Fibroblast of skin of right quadriceps (primary cell): ENCODE data around the gene VPS37D.
A peak's percentile ranks its signal among the peaks of the same experiment; 100 is the strongest.
"Not testable (repeated sequence)": the region's sequence is repeated elsewhere in the genome, so short reads cannot be mapped to it uniquely, and the experiment has no call there.

Experiments
- DNase-seq: peaks from one replicate; pipeline ENCODE4 v3.0.0-alpha.2; 2013

The VPS37D gene

GRCh38 chr7:73646785-73647724, 20.6 kb upstream of the VPS37D start:
- no peak for DNase-seq

- DNase-seq, result no peak
Measured at GRCh38 chr7:73647725-73648592, 19.7 kb upstream of the VPS37D start.

GRCh38 chr7:73648593-73649332, 18.9 kb upstream of the VPS37D start:
- no peak for DNase-seq

GRCh38 chr7:73649576-73649975, 18.1 kb upstream of the VPS37D start:
- DNase-seq, result no peak

- DNase-seq, result no peak
Measured at GRCh38 chr7:73650524-73650923, 17.1 kb upstream of the VPS37D start.

- DNase-seq, result no peak
Measured at GRCh38 chr7:73652541-73652949, 15.1 kb upstream of the VPS37D start.

- DNase-seq, result not testable (repeated sequence)
Measured at GRCh38 chr7:73655309-73655708, 12.3 kb upstream of the VPS37D start.

- DNase-seq, result no peak
Measured at GRCh38 chr7:73659983-73660382, 7.6 kb upstream of the VPS37D start.

- not testable (repeated sequence) for DNase-seq
Measured at GRCh38 chr7:73660594-73660993, 7.0 kb upstream of the VPS37D start.

GRCh38 chr7:73663033-73663432, 4.6 kb upstream of the VPS37D start:
- no peak for DNase-seq

- DNase-seq, result peak; percentile 8
Measured at GRCh38 chr7:73668103-73668885, 663 bp downstream of the VPS37D start.

GRCh38 chr7:73668886-73669230, 1.2 kb downstream of the VPS37D start:
- DNase-seq, result no peak

- DNase-seq, result no peak
Measured at GRCh38 chr7:73669288-73669701, 1.7 kb downstream of the VPS37D start.

GRCh38 chr7:73669858-73670385, 2.3 kb downstream of the VPS37D start:
- DNase-seq, result no peak

GRCh38 chr7:73671322-73671661, 3.7 kb downstream of the VPS37D start:
- no peak for DNase-seq

- DNase-seq, result no peak
Measured at GRCh38 chr7:73671857-73672445, 4.3 kb downstream of the VPS37D start.

- DNase-seq, result no peak
Measured at GRCh38 chr7:73674468-73675124, 7.0 kb downstream of the VPS37D start.

- DNase-seq, result not testable (repeated sequence)
Measured at GRCh38 chr7:73676062-73676461, 8.4 kb downstream of the VPS37D start.

GRCh38 chr7:73678862-73679261, 11.2 kb downstream of the VPS37D start:
- DNase-seq, result no peak

- DNase-seq, result no peak
Measured at GRCh38 chr7:73679709-73680108, 12.1 kb downstream of the VPS37D start.

- no peak for DNase-seq
Measured at GRCh38 chr7:73680501-73680900, 12.9 kb downstream of the VPS37D start.
